H1 (cell line): Measurements from ENCODE around the gene ADGRB3. TPM values are rescaled to one million over a fixed set of nuclear protein-coding genes. Genes with fewer than 3 reads are reported as not detected.

Experiments
- CTCF ChIA-PET: fragments of 300-600 bp; sonication (Branson Sonifier 250); formaldehyde crosslinking; loops from one replicate; lab custom pipeline; 2021; ENCODE audit not compliant: partially characterized antibody; lab: Charles Lee
- POLR2A ChIA-PET: fragments of 300-600 bp; sonication (Branson Sonifier 250); formaldehyde crosslinking; loops from one replicate; lab custom pipeline; 2021; ENCODE audit warnings: inconsistent platforms; ENCODE audit not compliant: partially characterized antibody; lab: Charles Lee
- DNase-seq, 2 experiments: peaks; one replicate each; pipeline versions ENCODE4 v3.0.0 to v3.0.0-alpha.2; 2010 to 2022; ENCODE audit warnings: low spot score in 2 of 2, low read depth in 1 of 2, mixed read lengths in 1 of 2
- FAIRE-seq: peaks from 2 replicates; lab custom pipeline; 2011; peaks lifted over from hg19 to GRCh38; lab: Jason Lieb, UNC
- H2AFZ ChIP-seq: 2 replicates; pipeline ENCODE4 v1.8.1; 2012; ENCODE audit warnings: low read length, inconsistent platforms
- H2AK5ac ChIP-seq: 2 replicates; pipeline ENCODE4 v1.6.1; 2013; ENCODE audit warnings: low read depth, low read length
- H2BK120ac ChIP-seq: replicated peaks from 2 replicates; pipeline ENCODE3; 2013; ENCODE audit warnings: low read depth, low read length, inconsistent platforms
- H2BK12ac ChIP-seq: 2 replicates; pipeline ENCODE4 v1.6.1; 2013; ENCODE audit warnings: low read depth, low read length
- H2BK15ac ChIP-seq: 2 replicates; pipeline ENCODE4 v1.6.1; 2013; ENCODE audit warnings: low read length
- H2BK20ac ChIP-seq: 2 replicates; pipeline ENCODE4 v1.6.1; 2013; ENCODE audit warnings: low read length
- H2BK5ac ChIP-seq: 2 replicates; pipeline ENCODE4 v1.6.1; 2013; ENCODE audit warnings: low read depth, low read length
- H3K14ac ChIP-seq: 2 replicates; pipeline ENCODE4 v1.6.1; 2013; ENCODE audit warnings: inconsistent platforms; ENCODE audit not compliant: insufficient read length
- H3K18ac ChIP-seq: 2 replicates; pipeline ENCODE4 v1.6.1; 2013; ENCODE audit warnings: low read length; ENCODE audit errors: extremely low read depth
- H3K23ac ChIP-seq: 2 replicates; pipeline ENCODE4 v1.6.1; 2013; ENCODE audit warnings: inconsistent platforms; ENCODE audit not compliant: insufficient read length
- H3K23me2 ChIP-seq: 2 replicates; pipeline ENCODE4 v1.6.1; 2013; ENCODE audit warnings: low read depth, low read length
- H3K27ac ChIP-seq: 2 replicates; pipeline ENCODE4 v1.6.1; 2011; ENCODE audit warnings: low read depth, low read length, inconsistent platforms
- H3K27me3 ChIP-seq, 4 experiments: replicated peaks in 1 of 4; 1 replicate in 1 of 4; 2 replicates in 3 of 4; pipeline versions ENCODE4 v1.6.1 to v1.8.1; 2011 to 2013; ENCODE audit warnings: low read length in 3 of 4, mild to moderate bottlenecking in 3 of 4, inconsistent platforms in 2 of 4, mixed read lengths in 2 of 4, moderate library complexity in 1 of 4; ENCODE audit not compliant: control insufficient read depth in 3 of 4, insufficient read depth in 3 of 4; ENCODE audit errors: extremely low read depth in 1 of 4
- H3K36me3 ChIP-seq, 4 experiments: 2 replicates each; pipeline versions ENCODE4 v1.6.1 to v1.8.1; 2011 to 2013; ENCODE audit warnings: mild to moderate bottlenecking in 4 of 4, low read length in 3 of 4, moderate library complexity in 2 of 4, control low read depth in 1 of 4, inconsistent platforms in 1 of 4; ENCODE audit not compliant: insufficient read depth in 4 of 4, control insufficient read depth in 2 of 4
- H3K4ac ChIP-seq: replicated peaks from 2 replicates; pipeline ENCODE3; 2013; ENCODE audit warnings: low read length, low read depth, mixed read lengths, inconsistent platforms; ENCODE audit not compliant: insufficient read length
- H3K4me1 ChIP-seq, 4 experiments: replicated peaks in 1 of 4; 1 replicate in 1 of 4; 2 replicates in 3 of 4; pipeline versions ENCODE4 v1.6.1 to v1.8.1; 2011 to 2013; ENCODE audit warnings: low read length in 3 of 4, inconsistent platforms in 2 of 4, mixed read lengths in 1 of 4; ENCODE audit not compliant: insufficient read depth in 4 of 4, control insufficient read depth in 3 of 4
- H3K4me2 ChIP-seq, 2 experiments: 2 replicates each; pipeline versions ENCODE4 v1.6.1 to v1.8.1; 2011 to 2013; ENCODE audit warnings: low read depth in 2 of 2, low read length in 2 of 2, control low read depth in 1 of 2, inconsistent platforms in 1 of 2, mild to moderate bottlenecking in 1 of 2; ENCODE audit not compliant: insufficient read depth in 1 of 2
- H3K4me3 ChIP-seq, 4 experiments: fragments of 200-600, 300-600 bp in 1 of 4; sonication (generic), shearing (Covaris generic), sonication (Bioruptor Twin) in 1 of 4; 2 replicates each; pipeline versions ENCODE4 v1.5.1 to v1.8.1; 2011 to 2016; ENCODE audit warnings: low read length in 4 of 4, low read depth in 3 of 4, control low read depth in 2 of 4, inconsistent platforms in 2 of 4, mild to moderate bottlenecking in 2 of 4, mixed read lengths in 1 of 4, moderate library complexity in 1 of 4; ENCODE audit not compliant: insufficient read depth in 2 of 4; ENCODE audit errors: extremely low read depth in 1 of 4
- H3K56ac ChIP-seq: replicated peaks from 2 replicates; pipeline ENCODE3; 2013; ENCODE audit warnings: low read depth, mild to moderate bottlenecking, mixed read lengths, low read length, inconsistent platforms; ENCODE audit not compliant: insufficient read length
- H3K79me1 ChIP-seq: 2 replicates; pipeline ENCODE4 v1.6.1; 2013; ENCODE audit warnings: low read depth, low read length, control low read depth
- H3K79me2 ChIP-seq, 2 experiments: 2 replicates each; pipeline versions ENCODE4 v1.6.1 to v1.8.1; 2012 to 2013; ENCODE audit warnings: low read length in 2 of 2, mild to moderate bottlenecking in 2 of 2, inconsistent platforms in 1 of 2; ENCODE audit not compliant: insufficient read depth in 2 of 2, control insufficient read depth in 1 of 2
- H3K9ac ChIP-seq, 4 experiments: replicated peaks in 1 of 4; 1 replicate in 1 of 4; 2 replicates in 3 of 4; pipeline versions ENCODE4 v1.6.1 to v1.8.1; 2011 to 2013; ENCODE audit warnings: low read depth in 3 of 4, low read length in 3 of 4, control low read depth in 2 of 4, mild to moderate bottlenecking in 2 of 4, moderate library complexity in 2 of 4, inconsistent platforms in 1 of 4; ENCODE audit errors: extremely low read depth in 1 of 4
- H3K9me3 ChIP-seq, 2 experiments: 2 replicates each; pipeline versions ENCODE4 v1.6.1 to v1.8.1; 2012 to 2013; ENCODE audit warnings: mild to moderate bottlenecking in 2 of 2, moderate library complexity in 2 of 2, control low read depth in 1 of 2, inconsistent platforms in 1 of 2, low read depth in 1 of 2, low read length in 1 of 2, mixed read lengths in 1 of 2; ENCODE audit not compliant: insufficient read depth in 2 of 2
- H4K20me1 ChIP-seq, 2 experiments: replicated peaks in 1 of 2; 2 replicates each; pipeline versions ENCODE3 to v1.8.1; 2011 to 2013; ENCODE audit warnings: inconsistent platforms in 2 of 2, low read length in 2 of 2, mild to moderate bottlenecking in 1 of 2; ENCODE audit not compliant: insufficient read depth in 2 of 2, control insufficient read depth in 1 of 2
- H4K5ac ChIP-seq: 2 replicates; pipeline ENCODE4 v1.6.1; 2013; ENCODE audit warnings: low read length, low read depth, mixed read lengths, inconsistent platforms; ENCODE audit not compliant: insufficient read length
- H4K8ac ChIP-seq: 2 replicates; pipeline ENCODE4 v1.8.0; 2013; ENCODE audit warnings: mild to moderate bottlenecking, moderate library complexity, low read length, inconsistent platforms; ENCODE audit not compliant: insufficient read depth; ENCODE audit errors: extremely low read depth
- H4K91ac ChIP-seq: replicated peaks from 2 replicates; pipeline ENCODE3; 2013; ENCODE audit warnings: low read length, mixed read lengths, inconsistent platforms; ENCODE audit not compliant: insufficient read length
- CEBPB ChIP-seq: IDR thresholded peaks from 2 replicates; pipeline ENCODE4 v1.6.1; 2012; ENCODE audit warnings: low read depth, low read length
- EP300 ChIP-seq, 2 experiments: IDR thresholded peaks; 1 replicate in 1 of 2; 2 replicates in 1 of 2; pipeline ENCODE4 v1.6.1; 2011 to 2012; ENCODE audit warnings: low read depth in 2 of 2, low read length in 2 of 2, mild to moderate bottlenecking in 2 of 2, borderline replicate concordance in 1 of 2, inconsistent platforms in 1 of 2, moderate library complexity in 1 of 2
- POU5F1 ChIP-seq: IDR thresholded peaks from 2 replicates; pipeline ENCODE4 v1.6.1; 2011; ENCODE audit warnings: low read depth, mild to moderate bottlenecking, low read length, moderate library complexity
- RNF2 ChIP-seq: fragments of 200-900, 300-1000 bp; sonication (generic); IDR thresholded peaks from 2 replicates; pipeline ENCODE4 v1.7.1; 2016; ENCODE audit warnings: borderline replicate concordance, low read depth, mild to moderate bottlenecking, antibody characterized with exemption, low read length; ENCODE audit not compliant: poor library complexity, severe bottlenecking; ENCODE audit errors: missing control alignments
- SP1 ChIP-seq: IDR thresholded peaks from 2 replicates; pipeline ENCODE4 v1.6.1; 2011; ENCODE audit warnings: low read depth, low read length
- TBP ChIP-seq: IDR thresholded peaks from 2 replicates; pipeline ENCODE4 v1.6.1; 2011; ENCODE audit warnings: low read depth, low read length, improper control_type of control experiment
- YY1 ChIP-seq: IDR thresholded peaks from 2 replicates; pipeline ENCODE4 v1.6.1; 2011; ENCODE audit warnings: low read depth, mild to moderate bottlenecking, low read length
- WGBS, 2 experiments: shearing (Covaris generic) in 1 of 2; methylation state at CpG; one replicate each; pipeline versions ENCODE4 v1.1.6 to v1.1.7; 2013 to 2015; ENCODE audit warnings: low lambda C conversion rate in 2 of 2, mixed read lengths in 2 of 2, inconsistent platforms in 1 of 2, low coverage in 1 of 2, missing lambda C conversion rate in 1 of 2; ENCODE audit not compliant: insufficient replicate concordance in 2 of 2, insufficient coverage in 1 of 2, insufficient read length in 1 of 2; ENCODE audit errors: extremely low coverage in 1 of 2, missing lambda C conversion rate in 1 of 2; 5-methylcytosine and 5-hydroxymethylcytosine counted together
- polyA plus RNA-seq, 7 experiments: library from polyadenylated mRNA; depleted of rRNA in 3 of 7; stranded (reverse) in 5 of 7; unstranded in 2 of 7; fragments of >200 nt in 5 of 7; fragments of 200-250 nt in 2 of 7; gene quantifications; 1 replicate in 5 of 7; 2 replicates in 1 of 7; 4 replicates in 1 of 7; pipeline versions ENCODE4 v1.2.1 to v1.2.3, GENCODE V29; 2011 to 2013; ENCODE audit warnings: missing spikeins in 2 of 7, mixed read lengths in 2 of 7
- total RNA-seq: library from RNA; stranded (reverse); fragmentation: NEBNext Ultra II Directional; extraction: Animal tissue kit (Norgen Biotek cat#: 25700); gene quantifications from 2 replicates; pipeline ENCODE4 v1.2.1, GENCODE V29; 2021
- TF ChIP-seq, protein P1 (sequence below): IDR thresholded peaks from 2 replicates; pipeline ENCODE4 v1.6.1; 2011; ENCODE audit warnings: low read length, improper control_type of control experiment
- TF ChIP-seq, protein P2 (sequence below): IDR thresholded peaks from 2 replicates; pipeline ENCODE4 v1.6.1; 2012; ENCODE audit warnings: low read length, inconsistent platforms

Gene ADGRB3
- total and polyA plus RNA-seq, 2 of the 8 experiments (the other 6 are each of a cell fraction or from before 2014, with no cell fraction given) = 0.35 to 1.2 TPM

DNA sequence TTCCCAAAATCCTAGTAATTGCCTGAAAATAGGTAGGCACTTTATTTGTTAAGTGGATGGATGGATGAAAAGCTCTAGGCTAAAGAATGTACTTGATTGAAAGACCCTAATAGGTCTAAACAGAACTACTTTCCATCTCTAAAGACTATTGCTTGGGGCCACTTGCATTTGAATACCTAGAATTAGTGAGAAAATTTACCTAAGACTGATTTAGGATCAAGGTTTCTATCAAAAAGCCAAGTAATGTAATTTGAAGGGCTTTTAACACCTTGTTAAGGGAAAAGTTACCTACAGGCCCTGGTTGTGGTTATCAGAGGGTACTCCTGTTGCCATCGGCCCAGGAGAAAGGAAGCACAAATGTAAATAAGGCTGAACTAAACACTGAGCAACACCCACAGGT, 581.0 kb downstream of the ADGRB3 start:
- H3K18ac ChIP-seq = peak overlapping the region; percentile 56
- H3K23ac ChIP-seq = no peak overlapping the region
- WGBS, 2 experiments = 25% methylated on average over 1 of the region's 1 CpG; no CpG with 5 or more reads in 1 of the 2 experiments
- peak overlapping the region in 1 of 4 experiments; percentile 27; a peak in 1 of 8 replicates for H3K4me3 ChIP-seq
- H2AK5ac ChIP-seq = no peak overlapping the region
- H3K4ac ChIP-seq = peak overlapping the region; percentile 49
- H3K9ac ChIP-seq = no peak overlapping the region; a peak in 1 of 7 replicates
- H3K27me3 ChIP-seq = no peaks in the 10 kb centered on the region
- no peaks in the 10 kb centered on the region for H3K79me2 ChIP-seq
- H4K5ac ChIP-seq = peak overlapping the region; percentile 77
- H4K20me1 ChIP-seq = no peaks in the 10 kb centered on the region
- H3K56ac ChIP-seq = no peak overlapping the region
- peak overlapping the region; percentile 61; the same call in 1 of the 2 replicates for H3K27ac ChIP-seq
- peaks cover 0 to 35% (median 19%) of the 10 kb centered on the region in 4 experiments; a peak in 4 of 7 replicates for H3K4me1 ChIP-seq
- H4K91ac ChIP-seq = peak overlapping the region; percentile 38
- DNase-seq (no peak), FAIRE-seq (peak; percentile 72)
- peak overlapping the region; percentile 7; the same call in 1 of the 2 replicates for H2BK12ac ChIP-seq
- no peak overlapping the region for H4K8ac ChIP-seq
- no peak overlapping the region for H3K14ac ChIP-seq
- H2AFZ ChIP-seq = no peak overlapping the region
- peak overlapping the region; percentile 67 for H2BK5ac ChIP-seq
- POLR2A ChIA-PET = interaction anchor here (1.1 to 1.2 kb wide), 2 partner anchors 10 to 16 kb away, joined by 3 to 4 read pairs; no protein-coding TSS in a partner anchor
- CTCF ChIA-PET = interaction anchor here (0.6 kb wide), 1 partner anchor 476 kb away, joined by 3 read pairs; no protein-coding TSS in a partner anchor
- H2BK15ac ChIP-seq = no peak overlapping the region
- H3K36me3 ChIP-seq = no peaks in the 10 kb centered on the region
- H2BK120ac ChIP-seq = peak overlapping the region; percentile 25
- H3K23me2 ChIP-seq = no peaks in the 10 kb centered on the region
- H3K79me1 ChIP-seq = no peaks in the 10 kb centered on the region
- no peaks in the 10 kb centered on the region for H3K9me3 ChIP-seq
- peak overlapping the region; percentile 37; the same call in 1 of the 2 replicates for H2BK20ac ChIP-seq
- H3K4me2 ChIP-seq = peak overlapping the region; percentile 15 to 24; a peak in 3 of 4 replicates
- no peak for TF ChIP-seq CEBPB
- 0 out of 3 replicates have a peak, but pooled peaks of 1 of the 2 experiments have one; percentile 30 for TF ChIP-seq EP300 (IDR thresholded peaks at IDR 0.05; ENCODE audit: borderline replicate concordance in 1 of 2, low read depth in 2 of 2, low read length in 2 of 2)
- no peak for TF ChIP-seq YY1
- TF ChIP-seq, protein P1, sequence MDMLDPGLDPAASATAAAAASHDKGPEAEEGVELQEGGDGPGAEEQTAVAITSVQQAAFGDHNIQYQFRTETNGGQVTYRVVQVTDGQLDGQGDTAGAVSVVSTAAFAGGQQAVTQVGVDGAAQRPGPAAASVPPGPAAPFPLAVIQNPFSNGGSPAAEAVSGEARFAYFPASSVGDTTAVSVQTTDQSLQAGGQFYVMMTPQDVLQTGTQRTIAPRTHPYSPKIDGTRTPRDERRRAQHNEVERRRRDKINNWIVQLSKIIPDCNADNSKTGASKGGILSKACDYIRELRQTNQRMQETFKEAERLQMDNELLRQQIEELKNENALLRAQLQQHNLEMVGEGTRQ = no peak
- TF ChIP-seq, protein P2, sequence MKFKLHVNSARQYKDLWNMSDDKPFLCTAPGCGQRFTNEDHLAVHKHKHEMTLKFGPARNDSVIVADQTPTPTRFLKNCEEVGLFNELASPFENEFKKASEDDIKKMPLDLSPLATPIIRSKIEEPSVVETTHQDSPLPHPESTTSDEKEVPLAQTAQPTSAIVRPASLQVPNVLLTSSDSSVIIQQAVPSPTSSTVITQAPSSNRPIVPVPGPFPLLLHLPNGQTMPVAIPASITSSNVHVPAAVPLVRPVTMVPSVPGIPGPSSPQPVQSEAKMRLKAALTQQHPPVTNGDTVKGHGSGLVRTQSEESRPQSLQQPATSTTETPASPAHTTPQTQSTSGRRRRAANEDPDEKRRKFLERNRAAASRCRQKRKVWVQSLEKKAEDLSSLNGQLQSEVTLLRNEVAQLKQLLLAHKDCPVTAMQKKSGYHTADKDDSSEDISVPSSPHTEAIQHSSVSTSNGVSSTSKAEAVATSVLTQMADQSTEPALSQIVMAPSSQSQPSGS = no peak
- TF ChIP-seq RNF2 = no peak
- TF ChIP-seq POU5F1 = 0 out of 2 replicates have a peak, but pooled peaks have one; percentile 40
- no peak for TF ChIP-seq TBP
- 0 out of 2 replicates have a peak, but pooled peaks have one; percentile 7 for TF ChIP-seq SP1
